Sigmoid colon (tissue), 3 donors: ENCODE results near the gene DPY19L2.
"Not testable (repeated sequence)": the region's sequence is repeated elsewhere in the genome, so short reads cannot be mapped to it uniquely, and the experiment has no call there.

Source experiments
- POLR2A ChIP-seq, 2 donors: fragments of 450-650 bp; IDR thresholded peaks; one replicate each; pipeline ENCODE4 v1.6.1; 2016; ENCODE audit warnings: antibody characterized with exemption in 2 of 2, mild to moderate bottlenecking in 2 of 2, moderate library complexity in 2 of 2
- TF ChIP-seq, protein P1 (sequence below), 4 experiments: fragments of 450-650 bp in 3 of 4; fragments of 200-600 bp in 1 of 4; IDR thresholded peaks; one replicate each; pipeline ENCODE4 v1.5.1; 2016 to 2019; ENCODE audit warnings: antibody characterized with exemption in 4 of 4, mild to moderate bottlenecking in 3 of 4, moderate library complexity in 2 of 4

DNA sequence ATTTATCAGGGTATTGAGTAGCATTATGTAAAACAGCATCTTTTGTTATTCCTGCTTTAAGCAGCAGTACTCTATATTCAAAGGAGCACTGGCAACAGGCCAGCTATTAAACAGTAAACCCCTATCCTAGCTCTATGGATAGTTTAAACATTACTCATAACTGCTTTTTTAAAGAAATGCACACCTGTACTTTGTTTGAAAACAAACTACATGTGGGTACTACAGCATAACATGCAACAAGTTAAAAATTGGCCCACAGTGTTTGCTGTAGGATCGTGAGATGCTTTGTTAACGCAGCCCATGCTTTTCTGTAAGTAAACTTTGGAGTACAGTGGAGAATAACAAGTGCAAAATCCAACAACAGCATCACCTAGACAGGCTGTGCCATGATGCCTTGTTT lies 14.3 kb upstream of the DPY19L2 start:
- TF ChIP-seq, protein P1, sequence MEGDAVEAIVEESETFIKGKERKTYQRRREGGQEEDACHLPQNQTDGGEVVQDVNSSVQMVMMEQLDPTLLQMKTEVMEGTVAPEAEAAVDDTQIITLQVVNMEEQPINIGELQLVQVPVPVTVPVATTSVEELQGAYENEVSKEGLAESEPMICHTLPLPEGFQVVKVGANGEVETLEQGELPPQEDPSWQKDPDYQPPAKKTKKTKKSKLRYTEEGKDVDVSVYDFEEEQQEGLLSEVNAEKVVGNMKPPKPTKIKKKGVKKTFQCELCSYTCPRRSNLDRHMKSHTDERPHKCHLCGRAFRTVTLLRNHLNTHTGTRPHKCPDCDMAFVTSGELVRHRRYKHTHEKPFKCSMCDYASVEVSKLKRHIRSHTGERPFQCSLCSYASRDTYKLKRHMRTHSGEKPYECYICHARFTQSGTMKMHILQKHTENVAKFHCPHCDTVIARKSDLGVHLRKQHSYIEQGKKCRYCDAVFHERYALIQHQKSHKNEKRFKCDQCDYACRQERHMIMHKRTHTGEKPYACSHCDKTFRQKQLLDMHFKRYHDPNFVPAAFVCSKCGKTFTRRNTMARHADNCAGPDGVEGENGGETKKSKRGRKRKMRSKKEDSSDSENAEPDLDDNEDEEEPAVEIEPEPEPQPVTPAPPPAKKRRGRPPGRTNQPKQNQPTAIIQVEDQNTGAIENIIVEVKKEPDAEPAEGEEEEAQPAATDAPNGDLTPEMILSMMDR (IDR thresholded peaks at IDR 0.05) = not testable (repeated sequence)
- not testable (repeated sequence) for TF ChIP-seq POLR2A (IDR thresholded peaks at IDR 0.05)
